ENCODE results near the gene MKS1.
A peak's percentile ranks its signal among the peaks of the same experiment; 100 is the strongest.

The MKS1 gene

GRCh38 chr17:58245428-58246103 is 26.5 kb upstream of the MKS1 start:
- no peak overlapping the region for H3K4me3 ChIP-seq (ENCODE audit: low read depth, low read length)
- no peak for TF ChIP-seq CTCF (IDR thresholded peaks at IDR 0.05; ENCODE audit: insufficient read depth, low read depth, low read length, missing control alignments)
- DNase-seq (ENCODE audit: low read depth) = no peak

GRCh38 chr17:58244963-58245362 is 25.9 kb upstream of the MKS1 start:
- H3K4me3 ChIP-seq (ENCODE audit: low read depth, low read length) = no peak overlapping the region
- no peak for DNase-seq (ENCODE audit: low read depth)
- no peak for TF ChIP-seq CTCF (IDR thresholded peaks at IDR 0.05; ENCODE audit: insufficient read depth, low read depth, low read length, missing control alignments)

GRCh38 chr17:58242171-58242784 is 23.2 kb upstream of the MKS1 start:
- peak; percentile 17 for DNase-seq (ENCODE audit: low read depth)
- TF ChIP-seq CTCF (IDR thresholded peaks at IDR 0.05; ENCODE audit: insufficient read depth, low read depth, low read length, missing control alignments) = no peak
- H3K4me3 ChIP-seq (ENCODE audit: low read depth, low read length) = no peak overlapping the region

GRCh38 chr17:58239987-58240386 is 20.9 kb upstream of the MKS1 start:
- TF ChIP-seq CTCF (IDR thresholded peaks at IDR 0.05; ENCODE audit: insufficient read depth, low read depth, low read length, missing control alignments) = no peak
- DNase-seq (ENCODE audit: low read depth) = no peak
- no peak overlapping the region for H3K4me3 ChIP-seq (ENCODE audit: low read depth, low read length)

GRCh38 chr17:58238147-58238634 is 19.1 kb upstream of the MKS1 start, which contains the start of gene LPO:
Gene LPO, plus strand, starts transcription at chr17:58238584. Its CDS starts 4,396 bp downstream, at chr17:58242980.
- no peak within 1 kb of the TSS for H3K4me3 ChIP-seq (ENCODE audit: low read depth, low read length)
- no peak for TF ChIP-seq CTCF (IDR thresholded peaks at IDR 0.05; ENCODE audit: insufficient read depth, low read depth, low read length, missing control alignments)
- DNase-seq (ENCODE audit: low read depth) = no peak

GRCh38 chr17:58236394-58236793 is 17.3 kb upstream of the MKS1 start:
- H3K4me3 ChIP-seq (ENCODE audit: low read depth, low read length) = no peak overlapping the region
- no peak for TF ChIP-seq CTCF (IDR thresholded peaks at IDR 0.05; ENCODE audit: insufficient read depth, low read depth, low read length, missing control alignments)
- no peak for DNase-seq (ENCODE audit: low read depth)
